Fibroblast of gingiva (primary cell): ENCODE measurements around the gene NME8.

ENCODE experiments used
- DNase-seq: peaks from one replicate; pipeline ENCODE4 v3.0.0-alpha.2; 2011; ENCODE audit warnings: low read depth

Gene NME8

DNA sequence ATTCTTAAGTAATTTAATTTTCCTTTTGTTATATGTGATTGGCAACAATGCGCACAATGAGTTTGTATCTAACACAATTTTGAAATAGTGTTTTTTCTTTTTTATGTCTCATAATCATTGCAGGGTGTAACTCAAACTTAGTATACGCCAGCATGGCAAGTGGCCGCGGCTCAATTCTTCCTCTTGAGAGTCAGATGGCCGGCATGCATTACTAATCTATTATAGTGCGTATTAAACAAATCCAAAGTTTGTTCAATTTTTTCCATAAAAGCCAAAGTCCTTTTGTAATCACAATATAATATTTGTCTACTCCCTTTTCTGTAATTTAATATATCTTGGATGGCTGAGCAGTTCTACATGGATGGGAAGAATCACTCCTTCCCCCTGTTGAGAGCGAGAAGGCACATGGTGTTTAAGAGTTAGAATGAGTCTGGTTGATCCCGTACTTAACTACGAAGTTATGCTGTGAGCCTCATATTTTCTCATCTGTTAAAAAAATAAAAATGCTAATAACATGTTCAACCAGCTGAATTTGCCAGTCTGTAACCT, 84.7 kb downstream of the NME8 start:
- DNase-seq, result no peak

DNA sequence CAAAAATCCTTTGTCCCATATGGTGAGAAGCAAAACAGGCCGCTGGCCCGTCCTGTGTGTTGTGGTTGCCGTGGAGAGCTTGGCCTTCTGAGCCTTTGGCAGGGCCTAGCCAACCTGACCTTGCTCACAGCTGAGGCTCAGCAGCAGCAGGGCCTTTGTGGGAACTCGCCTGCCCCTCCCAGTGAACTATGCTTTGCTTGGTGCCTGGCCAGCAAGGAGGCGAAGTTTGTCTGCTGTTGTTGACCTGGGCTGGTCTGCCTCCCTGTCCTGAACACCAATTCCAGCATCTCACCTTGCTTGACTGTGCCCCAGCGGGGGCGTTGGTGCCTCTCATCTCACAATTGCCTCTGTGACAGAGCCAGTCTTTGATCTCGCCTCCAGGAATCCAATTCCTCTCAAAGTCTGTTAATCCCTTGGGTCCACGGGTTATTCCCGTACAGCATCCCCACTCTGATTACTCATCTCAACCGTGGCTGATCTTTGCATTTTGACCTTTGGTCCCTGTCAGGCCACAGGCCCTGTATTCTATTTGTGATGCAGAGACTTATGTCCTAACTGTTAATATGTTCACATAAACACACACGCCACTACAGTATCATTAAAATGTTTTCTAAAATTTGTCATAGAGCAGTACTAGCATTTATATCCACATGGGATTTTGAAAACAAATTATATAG, 94.7 kb downstream of the NME8 start:
- peak; percentile 27 for DNase-seq

DNA sequence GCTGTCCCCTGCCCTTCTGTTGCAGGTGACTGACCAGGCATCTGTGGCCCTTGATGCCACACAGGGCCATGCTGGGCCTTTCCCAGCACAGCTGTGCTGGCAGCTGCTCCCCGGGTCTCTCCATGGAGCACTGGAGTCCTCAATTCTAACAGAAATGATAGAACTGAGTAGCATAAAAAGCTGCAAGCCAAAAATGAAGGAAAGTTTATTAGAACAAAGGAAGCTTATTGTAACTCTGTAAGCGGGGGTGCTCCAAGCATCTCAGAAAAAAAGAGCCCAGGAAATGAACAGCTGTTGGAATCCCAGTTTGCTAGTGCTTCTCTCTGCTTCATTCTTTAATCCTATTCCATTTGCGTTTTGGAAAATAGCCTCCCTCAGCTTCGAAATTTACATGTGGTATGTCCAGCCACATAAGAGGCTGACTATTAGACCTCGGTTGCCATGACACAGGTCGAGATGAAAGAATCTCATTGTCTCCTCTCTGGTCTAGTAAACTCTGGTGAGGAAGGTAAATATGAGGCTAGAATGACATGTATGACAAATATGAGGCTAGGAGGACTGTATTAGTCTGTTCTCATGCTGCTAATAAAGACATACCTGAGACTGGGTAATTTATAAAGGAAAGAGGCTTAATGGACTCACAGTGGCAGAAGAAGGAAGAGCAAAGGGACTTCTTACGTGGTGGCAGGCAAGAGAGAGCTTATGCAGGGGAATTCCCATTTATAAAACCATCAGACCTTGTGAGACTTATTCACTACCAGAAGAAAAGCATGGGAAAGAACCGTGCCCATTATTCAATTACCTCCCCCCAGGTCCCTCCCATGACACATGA, 95.7 kb downstream of the NME8 start:
- no peak for DNase-seq

DNA sequence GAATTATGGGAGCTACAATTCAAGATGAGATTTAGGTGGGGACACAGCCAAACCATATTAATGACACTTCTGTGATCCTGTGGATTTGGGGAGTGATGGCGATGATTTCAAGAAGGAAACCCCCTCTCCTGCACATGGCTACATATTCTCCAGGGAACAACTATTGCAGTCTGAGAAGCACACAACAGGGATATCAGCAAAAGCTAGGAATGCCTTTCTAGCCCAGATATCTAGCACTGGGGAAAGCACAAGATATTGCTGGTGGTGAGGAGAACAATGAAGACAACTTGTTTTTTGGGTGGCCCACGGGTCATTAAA, 96.3 kb downstream of the NME8 start:
- DNase-seq, result no peak

DNA sequence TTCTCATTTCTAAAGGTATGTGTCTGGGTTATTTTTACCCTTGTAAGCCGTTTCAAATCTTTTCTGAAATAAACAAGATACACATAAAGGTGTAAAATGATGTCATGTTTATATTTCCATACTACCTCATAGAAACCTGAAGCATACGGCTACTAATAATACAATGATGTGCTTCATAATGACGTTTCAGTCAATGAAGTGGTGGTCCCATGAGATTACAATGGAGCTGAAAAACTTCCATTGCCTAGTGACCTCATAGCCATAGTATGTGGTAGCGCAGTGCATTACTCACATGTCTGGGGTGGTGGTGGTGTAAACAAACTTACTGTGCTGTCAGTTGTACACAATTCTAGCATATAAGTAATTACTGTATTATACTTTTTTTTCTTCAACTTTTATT, 96.9 kb downstream of the NME8 start:
- peak; percentile 15 for DNase-seq

DNA sequence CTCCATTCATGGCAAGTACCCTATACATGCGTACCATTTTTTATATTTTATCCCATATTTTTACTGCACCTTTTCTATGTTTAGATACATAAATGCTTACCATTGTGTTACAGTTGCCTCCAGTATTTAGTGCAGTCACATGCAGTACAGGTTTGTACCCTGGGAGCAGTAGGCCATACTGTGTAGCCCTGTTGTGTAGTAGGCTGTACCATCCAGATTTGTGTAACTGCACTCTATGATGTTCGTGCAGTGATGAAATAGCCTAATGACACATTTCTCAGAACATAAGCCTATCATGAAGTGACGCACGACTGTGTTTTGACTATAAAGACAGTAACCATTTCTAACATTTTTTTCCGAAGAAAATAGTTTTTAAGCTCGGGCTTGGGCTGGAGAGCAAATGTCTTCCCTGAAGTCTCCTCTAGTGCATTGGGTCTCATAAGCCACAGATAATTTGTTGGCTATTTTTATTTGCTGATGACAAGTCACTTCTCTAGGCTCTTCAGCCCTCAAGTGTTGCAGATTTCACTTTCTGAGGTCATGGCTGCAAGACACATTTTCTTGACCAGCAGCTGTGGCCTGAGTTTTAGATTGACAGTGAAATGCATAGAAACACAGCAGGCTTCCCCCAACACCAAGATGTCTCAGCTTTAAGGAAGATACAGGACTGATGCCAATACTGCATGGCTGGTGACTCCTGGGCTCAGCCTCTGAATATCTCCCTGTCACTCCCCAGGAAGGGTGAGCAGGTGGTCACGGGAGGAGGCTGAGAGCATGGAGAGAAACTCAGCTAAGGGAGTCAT, 98.9 kb downstream of the NME8 start:
- no peak for DNase-seq

DNA sequence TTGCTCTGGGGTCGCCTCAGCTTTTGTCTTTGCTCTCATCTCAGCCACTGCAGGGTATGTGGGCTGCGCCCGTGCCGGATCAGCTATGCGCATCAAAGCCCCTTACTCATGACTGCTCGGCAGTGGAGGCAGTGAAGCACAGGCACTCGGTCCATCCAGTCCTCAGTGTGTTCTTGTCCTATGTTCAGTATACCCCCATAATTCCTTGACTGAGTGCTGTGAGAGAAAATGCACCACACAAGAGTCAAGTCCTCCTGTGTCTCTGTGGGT, 99.5 kb downstream of the NME8 start:
- DNase-seq, result no peak
